SJSA1 (cell line): ENCODE measurements around the gene CIROP. TPM values are rescaled to one million over a fixed set of nuclear protein-coding genes. Genes with fewer than 3 reads are reported as not detected.
"Not testable (repeated sequence)": the region's sequence is repeated elsewhere in the genome, so short reads cannot be mapped to it uniquely, and the experiment has no call there.

Source experiments
- DNase-seq, 2 experiments: peaks; one replicate each; pipeline ENCODE4 v3.0.0-alpha.2; 2015 to 2020; ENCODE audit warnings: low spot score in 2 of 2, low read depth in 1 of 2
- H3K27ac ChIP-seq: fragments of 250-450 bp; sonication (Bioruptor Pico); 2 replicates; pipeline ENCODE4 v1.5.1; 2020; ENCODE audit warnings: mild to moderate bottlenecking, moderate library complexity
- H3K27me3 ChIP-seq: fragments of 250-450 bp; sonication (Bioruptor Pico); replicated peaks from 2 replicates; pipeline ENCODE4 v1.5.1; 2020; ENCODE audit warnings: mild to moderate bottlenecking, moderate library complexity
- H3K36me3 ChIP-seq: fragments of 250-450 bp; sonication (Bioruptor Pico); 2 replicates; pipeline ENCODE4 v1.5.1; 2020; ENCODE audit warnings: mild to moderate bottlenecking
- H3K4me1 ChIP-seq: fragments of 250-450 bp; sonication (Bioruptor Pico); replicated peaks from 2 replicates; pipeline ENCODE4 v1.6.1; 2021; ENCODE audit warnings: mild to moderate bottlenecking
- H3K4me3 ChIP-seq: fragments of 250-450 bp; sonication (Bioruptor Pico); 2 replicates; pipeline ENCODE4 v1.5.1; 2020; ENCODE audit warnings: mild to moderate bottlenecking
- H3K9me3 ChIP-seq: fragments of 250-450 bp; sonication (Bioruptor Pico); replicated peaks from 2 replicates; pipeline ENCODE4 v1.5.1; 2020; ENCODE audit warnings: mild to moderate bottlenecking
- total RNA-seq: library from RNA; depleted of rRNA; stranded (reverse); fragments of >200 nt; shearing (Covaris generic); gene quantifications from 2 replicates; pipeline ENCODE4 v1.2.3, GENCODE V29; 2014

Gene CIROP
- total RNA-seq, 1 experiment from 2014 or later: not detected

- Histone ChIP-seq H3K4me3 (no peak overlapping the region), H3K4me1 (peaks cover 20% of the 10 kb centered on the region), H3K27ac (no peak overlapping the region), H3K27me3 (peaks cover 7% of the 10 kb centered on the region), H3K9me3 (no peaks in the 10 kb centered on the region), H3K36me3 (no peaks in the 10 kb centered on the region)
- no peak for DNase-seq
Observed at GRCh38 chr14:23113431-23114119, 8.8 kb upstream of the CIROP start.

- Histone ChIP-seq H3K36me3 (no peaks in the 10 kb centered on the region), H3K27ac (no peak overlapping the region), H3K4me3 (no peak overlapping the region), H3K9me3 (no peaks in the 10 kb centered on the region), H3K27me3 (peaks cover 7% of the 10 kb centered on the region), H3K4me1 (peaks cover 20% of the 10 kb centered on the region)
- no peak for DNase-seq
Observed at GRCh38 chr14:23112359-23113178, 7.8 kb upstream of the CIROP start.

- Histone ChIP-seq H3K27me3 (peaks cover 7% of the 10 kb centered on the region), H3K9me3 (no peaks in the 10 kb centered on the region), H3K27ac (no peak overlapping the region), H3K4me3 (no peak overlapping the region), H3K4me1 (peaks cover 19% of the 10 kb centered on the region), H3K36me3 (no peaks in the 10 kb centered on the region)
- DNase-seq: no peak
Observed at GRCh38 chr14:23110579-23111365, 6.0 kb upstream of the CIROP start.

GRCh38 chr14:23109769-23110168 lies 5.0 kb upstream of the CIROP start:
- Histone ChIP-seq H3K27me3 (peaks cover 7% of the 10 kb centered on the region), H3K9me3 (no peaks in the 10 kb centered on the region), H3K27ac (no peak overlapping the region), H3K4me1 (peaks cover 9% of the 10 kb centered on the region), H3K36me3 (no peaks in the 10 kb centered on the region), H3K4me3 (no peak overlapping the region)
- no peak for DNase-seq

GRCh38 chr14:23108169-23108568 lies 3.4 kb upstream of the CIROP start:
- H3K27me3 ChIP-seq, H3K4me1 ChIP-seq, H3K4me3 ChIP-seq, DNase-seq, H3K9me3 ChIP-seq, H3K36me3 ChIP-seq, H3K27ac ChIP-seq: not testable (repeated sequence)

- H3K4me3 ChIP-seq, H3K27ac ChIP-seq, H3K36me3 ChIP-seq, H3K4me1 ChIP-seq, H3K27me3 ChIP-seq, DNase-seq, H3K9me3 ChIP-seq: not testable (repeated sequence)
Observed at GRCh38 chr14:23107620-23108019, 2.8 kb upstream of the CIROP start.

- Histone ChIP-seq H3K36me3 (no peaks in the 10 kb centered on the region), H3K4me1 (no peaks in the 10 kb centered on the region), H3K27ac (no peak overlapping the region), H3K9me3 (no peaks in the 10 kb centered on the region), H3K4me3 (no peak overlapping the region), H3K27me3 (peaks cover 7% of the 10 kb centered on the region)
- no peak for DNase-seq
Observed at GRCh38 chr14:23106747-23107045, 1.9 kb upstream of the CIROP start.

GRCh38 chr14:23105348-23105824 lies 597 bp upstream of the CIROP start:
- Histone ChIP-seq H3K36me3 (no peaks in the 10 kb centered on the region), H3K4me3 (no peak overlapping the region), H3K27ac (no peak overlapping the region), H3K4me1 (no peaks in the 10 kb centered on the region), H3K9me3 (no peaks in the 10 kb centered on the region), H3K27me3 (peaks cover 7% of the 10 kb centered on the region)
- DNase-seq: no peak

GRCh38 chr14:23104070-23104590 lies 659 bp downstream of the CIROP start:
- Histone ChIP-seq H3K27ac (no peak overlapping the region), H3K9me3 (no peaks in the 10 kb centered on the region), H3K36me3 (peaks cover 4% of the 10 kb centered on the region; the same call in 1 of the 2 replicates), H3K4me3 (no peak overlapping the region), H3K27me3 (no peaks in the 10 kb centered on the region), H3K4me1 (no peaks in the 10 kb centered on the region)
- DNase-seq: no peak

- H3K27ac ChIP-seq: no peak overlapping the region
- no peaks in the 10 kb centered on the region for H3K4me1 ChIP-seq
- DNase-seq: no peak
- H3K4me3 ChIP-seq: no peak overlapping the region
- peaks cover 9% of the 10 kb centered on the region; the same call in 1 of the 2 replicates for H3K36me3 ChIP-seq
- no peaks in the 10 kb centered on the region for H3K9me3 ChIP-seq
- H3K27me3 ChIP-seq: no peaks in the 10 kb centered on the region
Observed at GRCh38 chr14:23103581-23103980, 1.2 kb downstream of the CIROP start.

GRCh38 chr14:23102801-23103200 lies 2.0 kb downstream of the CIROP start:
- H3K4me3 ChIP-seq: no peak overlapping the region
- DNase-seq: no peak
- H3K36me3 ChIP-seq: peaks cover 17% of the 10 kb centered on the region
- no peak overlapping the region for H3K27ac ChIP-seq
- H3K27me3 ChIP-seq: no peaks in the 10 kb centered on the region
- H3K9me3 ChIP-seq: no peaks in the 10 kb centered on the region
- H3K4me1 ChIP-seq: no peaks in the 10 kb centered on the region

GRCh38 chr14:23101986-23102625 lies 2.7 kb downstream of the CIROP start:
- DNase-seq: no peak

GRCh38 chr14:23101213-23101970 lies 3.4 kb downstream of the CIROP start:
- Histone ChIP-seq H3K27me3 (no peaks in the 10 kb centered on the region), H3K9me3 (no peaks in the 10 kb centered on the region), H3K27ac (no peak overlapping the region), H3K4me1 (0 out of 2 replicates have a peak, but pooled peaks cover 4% of the 10 kb centered on the region), H3K36me3 (peaks cover 29% of the 10 kb centered on the region), H3K4me3 (no peak overlapping the region)
- no peak for DNase-seq

More at GRCh38 chr14:23101986-23102625, 2.7 kb downstream of the CIROP start:
- Histone ChIP-seq H3K4me3 (no peak overlapping the region), H3K4me1 (no peaks in the 10 kb centered on the region), H3K9me3 (no peaks in the 10 kb centered on the region), H3K27ac (no peak overlapping the region), H3K36me3 (peaks cover 24% of the 10 kb centered on the region), H3K27me3 (no peaks in the 10 kb centered on the region)
